Keratinocyte (primary cell): ENCODE measurements around the gene PUS1. TPM values are rescaled to one million over a fixed set of nuclear protein-coding genes. Genes with fewer than 3 reads are reported as not detected.

ENCODE experiments used
- DNase-seq: peaks from one replicate; pipeline ENCODE4 v3.0.0-alpha.2; 2011; ENCODE audit warnings: low read depth, missing footprints, low spot score
- FAIRE-seq: peaks from 2 replicates; lab custom pipeline; 2011; peaks lifted over from hg19 to GRCh38; lab: Jason Lieb, UNC
- H2AFZ ChIP-seq: 2 replicates; pipeline ENCODE4 v1.6.0; 2012; ENCODE audit warnings: low read length, control low read depth, inconsistent platforms; ENCODE audit not compliant: control insufficient read depth
- H3K27ac ChIP-seq: 2 replicates; pipeline ENCODE4 v1.5.1; 2011; ENCODE audit warnings: low read length; ENCODE audit not compliant: control insufficient read depth, insufficient read depth
- H3K27me3 ChIP-seq: 3 replicates; pipeline ENCODE4 v1.6.0; 2011; ENCODE audit warnings: low read length; ENCODE audit not compliant: control insufficient read depth, insufficient read depth; ENCODE audit errors: extremely low read depth
- H3K36me3 ChIP-seq, 2 experiments: 2 replicates in 1 of 2; 3 replicates in 1 of 2; pipeline ENCODE4 v1.5.1; 2011; ENCODE audit warnings: low read length in 2 of 2, mild to moderate bottlenecking in 1 of 2; ENCODE audit not compliant: control insufficient read depth in 2 of 2, insufficient read depth in 2 of 2; ENCODE audit errors: extremely low read depth in 1 of 2
- H3K4me1 ChIP-seq: 3 replicates; pipeline ENCODE4 v1.5.1; 2011; ENCODE audit warnings: low read length; ENCODE audit not compliant: control insufficient read depth, insufficient read depth; ENCODE audit errors: extremely low read depth
- H3K4me2 ChIP-seq: 3 replicates; pipeline ENCODE4 v1.6.0; 2011; ENCODE audit warnings: low read depth, low read length; ENCODE audit not compliant: control insufficient read depth, insufficient read depth; ENCODE audit errors: extremely low read depth
- H3K4me3 ChIP-seq, 3 experiments: fragments of 200-600 bp in 1 of 3; sonication (generic) in 1 of 3; 2 replicates in 2 of 3; 3 replicates in 1 of 3; pipeline ENCODE4 v1.5.1; 2011 to 2016; ENCODE audit warnings: low read length in 3 of 3, mild to moderate bottlenecking in 3 of 3, control low read depth in 2 of 3, inconsistent platforms in 1 of 3, low read depth in 1 of 3, mixed read lengths in 1 of 3, mixed run types in 1 of 3, moderate library complexity in 1 of 3; ENCODE audit not compliant: control insufficient read depth in 2 of 3, insufficient read depth in 2 of 3; ENCODE audit errors: extremely low read depth in 1 of 3
- H3K79me2 ChIP-seq: 2 replicates; pipeline ENCODE4 v1.6.0; 2012; ENCODE audit warnings: low read length; ENCODE audit not compliant: control insufficient read depth, insufficient read depth
- H3K9ac ChIP-seq: 3 replicates; pipeline ENCODE4 v1.6.0; 2011; ENCODE audit warnings: low read length; ENCODE audit not compliant: control insufficient read depth, insufficient read depth; ENCODE audit errors: extremely low read depth
- H3K9me1 ChIP-seq: 3 replicates; pipeline ENCODE4 v1.6.0; 2011; ENCODE audit warnings: low read length; ENCODE audit not compliant: control insufficient read depth, insufficient read depth; ENCODE audit errors: extremely low read depth
- H3K9me3 ChIP-seq: 2 replicates; pipeline ENCODE4 v1.5.1; 2012; ENCODE audit warnings: low read depth, low read length; ENCODE audit not compliant: control insufficient read depth
- H4K20me1 ChIP-seq: 3 replicates; pipeline ENCODE4 v1.6.0; 2011; ENCODE audit warnings: low read length; ENCODE audit not compliant: control insufficient read depth, insufficient read depth; ENCODE audit errors: extremely low read depth
- EZH2 ChIP-seq: IDR thresholded peaks from one replicate; pipeline ENCODE4 v1.6.1; 2012; ENCODE audit warnings: inconsistent platforms, mild to moderate bottlenecking, low read length, moderate library complexity
- dilution Hi-C: fragments of 300-500 bp; cut with MboI; formaldehyde crosslinking; loops from one replicate; pipeline ENCODE4 v1.7.0; 2020; ENCODE audit warnings: low sequenced_read_pairs; ENCODE audit not compliant: extremely low pct_ligation_motif_present
- polyA plus RNA-seq, 5 experiments: library from polyadenylated mRNA; depleted of rRNA in 3 of 5; stranded (reverse) in 3 of 5; stranded (forward) in 1 of 5; unstranded in 1 of 5; fragments of >200 nt; gene quantifications; 1 replicate in 1 of 5; 2 replicates in 3 of 5; 3 replicates in 1 of 5; pipeline versions ENCODE4 v1.2.1 to v1.2.3, GENCODE V29; 2011 to 2012; ENCODE audit warnings: missing spikeins in 2 of 5, low read depth in 1 of 5, low replicate concordance in 1 of 5
- TF ChIP-seq, protein P1 (sequence below), 3 experiments: IDR thresholded peaks in 1 of 3; conservative IDR thresholded peaks in 1 of 3; optimal IDR thresholded peaks in 1 of 3; 2 replicates in 2 of 3; 3 replicates in 1 of 3; pipeline versions ENCODE3 to v1.5.1; 2011; ENCODE audit warnings: low read length in 3 of 3, mild to moderate bottlenecking in 3 of 3, moderate library complexity in 2 of 3, control low read depth in 1 of 3, inconsistent platforms in 1 of 3; ENCODE audit not compliant: insufficient read depth in 2 of 3; ENCODE audit errors: extremely low read depth in 1 of 3

Gene PUS1
- polyA plus RNA-seq, 1 donor (not counting 4 experiments of a cell fraction or from before 2014, with no cell fraction given) = 25.8 TPM

DNA sequence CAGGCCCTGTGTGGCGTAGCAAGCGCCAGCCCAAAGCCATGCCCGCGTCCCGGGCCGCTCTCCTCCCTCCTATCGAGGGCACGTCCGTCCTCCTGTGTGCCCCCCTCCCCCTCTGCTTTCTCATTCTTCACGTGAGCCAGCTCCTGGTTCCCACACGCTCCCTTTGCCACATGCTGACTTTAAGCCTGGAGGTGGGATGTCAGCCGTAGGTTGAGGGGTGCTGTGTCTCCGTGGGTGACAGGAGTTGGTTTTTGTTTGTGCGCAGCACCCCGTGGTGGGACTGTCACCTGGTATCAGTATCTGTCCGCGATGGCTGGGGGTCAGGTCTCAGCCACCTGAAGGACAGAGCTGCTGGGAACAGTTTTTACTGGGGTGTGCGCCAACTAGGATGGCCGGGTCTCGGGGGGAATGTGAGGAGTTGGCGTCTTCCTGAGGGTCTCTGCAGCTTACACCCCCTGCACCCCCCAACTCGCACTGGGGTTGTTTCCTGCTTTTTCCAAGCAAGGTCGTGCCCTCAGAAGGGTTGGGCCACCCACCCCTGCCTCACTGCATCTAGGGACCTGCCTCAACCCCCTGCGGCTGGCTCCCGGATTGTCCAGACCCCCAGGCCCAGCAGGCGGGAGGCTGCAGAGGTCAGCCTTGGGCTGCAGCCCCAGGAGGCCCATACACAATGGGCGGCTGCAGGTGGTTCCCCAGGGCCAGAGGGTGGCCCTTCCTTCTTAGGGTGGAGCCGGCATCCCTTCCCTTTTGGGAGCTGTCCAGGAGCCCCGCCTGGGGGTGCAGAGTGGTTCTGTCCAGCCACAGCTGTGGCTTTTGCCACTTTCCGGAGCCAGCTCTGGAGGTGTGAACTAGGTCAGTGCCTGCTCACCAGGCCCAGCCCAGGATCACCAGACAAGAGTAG is 27.4 kb upstream of the PUS1 start:
- peaks cover 11% of the 10 kb centered on the region for H3K4me1 ChIP-seq
- TF ChIP-seq EZH2 = no peak
- TF ChIP-seq, protein P1, sequence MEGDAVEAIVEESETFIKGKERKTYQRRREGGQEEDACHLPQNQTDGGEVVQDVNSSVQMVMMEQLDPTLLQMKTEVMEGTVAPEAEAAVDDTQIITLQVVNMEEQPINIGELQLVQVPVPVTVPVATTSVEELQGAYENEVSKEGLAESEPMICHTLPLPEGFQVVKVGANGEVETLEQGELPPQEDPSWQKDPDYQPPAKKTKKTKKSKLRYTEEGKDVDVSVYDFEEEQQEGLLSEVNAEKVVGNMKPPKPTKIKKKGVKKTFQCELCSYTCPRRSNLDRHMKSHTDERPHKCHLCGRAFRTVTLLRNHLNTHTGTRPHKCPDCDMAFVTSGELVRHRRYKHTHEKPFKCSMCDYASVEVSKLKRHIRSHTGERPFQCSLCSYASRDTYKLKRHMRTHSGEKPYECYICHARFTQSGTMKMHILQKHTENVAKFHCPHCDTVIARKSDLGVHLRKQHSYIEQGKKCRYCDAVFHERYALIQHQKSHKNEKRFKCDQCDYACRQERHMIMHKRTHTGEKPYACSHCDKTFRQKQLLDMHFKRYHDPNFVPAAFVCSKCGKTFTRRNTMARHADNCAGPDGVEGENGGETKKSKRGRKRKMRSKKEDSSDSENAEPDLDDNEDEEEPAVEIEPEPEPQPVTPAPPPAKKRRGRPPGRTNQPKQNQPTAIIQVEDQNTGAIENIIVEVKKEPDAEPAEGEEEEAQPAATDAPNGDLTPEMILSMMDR (optimal IDR thresholded peaks at IDR 0.05 in 1 of 3, IDR thresholded peaks at IDR 0.05 in 1 of 3, conservative IDR thresholded peaks at IDR 0.05 in 1 of 3; ENCODE audit: extremely low read depth in 1 of 3, insufficient read depth in 2 of 3, low read length in 3 of 3) = no peak
- dilution Hi-C loops = no loop called here
- DNase-seq (no peak), FAIRE-seq (no peak)
- no peaks in the 10 kb centered on the region for H3K27me3 ChIP-seq
- no peak overlapping the region for H3K4me3 ChIP-seq
- no peaks in the 10 kb centered on the region for H3K36me3 ChIP-seq
- H3K9me3 ChIP-seq = no peaks in the 10 kb centered on the region
- H4K20me1 ChIP-seq = no peaks in the 10 kb centered on the region
- H3K27ac ChIP-seq = no peak overlapping the region
- H3K79me2 ChIP-seq = no peaks in the 10 kb centered on the region
- H3K9me1 ChIP-seq = no peaks in the 10 kb centered on the region
- no peak overlapping the region for H3K9ac ChIP-seq
- H3K4me2 ChIP-seq = no peak overlapping the region
- H2AFZ ChIP-seq = no peak overlapping the region

DNA sequence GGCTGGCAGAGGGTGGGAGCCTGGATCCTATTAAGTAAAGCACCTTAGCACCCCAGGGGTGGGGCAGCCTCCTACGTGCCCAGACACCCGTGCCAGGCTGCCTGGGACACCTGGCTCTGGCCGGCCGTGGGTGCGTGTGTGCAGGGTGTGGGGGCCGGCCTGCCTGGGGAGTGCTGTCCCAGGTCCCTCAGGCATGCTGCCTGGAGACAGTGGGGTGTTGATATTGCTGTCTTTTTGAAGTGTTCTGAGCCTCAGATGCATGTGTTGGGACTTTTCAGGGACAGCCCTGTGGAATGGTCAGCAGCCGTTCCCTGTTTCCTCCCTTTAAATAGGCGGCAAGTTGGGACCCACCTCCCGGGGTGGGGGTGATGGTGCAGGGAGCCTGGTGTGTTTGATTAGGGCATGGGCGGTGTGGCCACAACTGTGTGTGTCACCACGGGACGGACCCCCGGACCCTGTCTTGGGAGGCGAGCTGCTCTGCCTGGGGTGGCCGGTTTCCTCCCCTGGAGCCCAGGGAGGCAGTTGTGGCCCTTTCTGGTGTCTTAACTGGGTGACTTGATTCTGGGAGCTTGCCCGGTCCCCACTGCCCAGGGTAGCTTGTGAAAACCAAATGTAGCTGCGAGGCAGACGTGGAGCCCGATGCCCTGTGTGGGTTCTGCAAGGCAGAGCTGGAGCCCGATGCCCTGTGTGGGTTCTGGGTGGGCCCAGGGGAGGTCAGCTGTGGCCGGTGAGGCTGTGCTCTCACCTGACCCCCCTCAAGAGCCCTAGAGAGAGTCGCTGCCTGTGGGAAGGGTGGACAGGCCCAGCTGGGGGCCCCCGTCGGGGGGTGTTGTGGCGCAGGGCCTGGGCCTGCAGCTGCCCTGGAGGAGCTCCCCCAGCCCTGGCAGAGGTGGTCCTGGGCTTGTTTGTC is 26.5 kb upstream of the PUS1 start:
- Histone ChIP-seq H3K9me3 (no peaks in the 10 kb centered on the region), H3K27ac (no peak overlapping the region), H3K9me1 (no peaks in the 10 kb centered on the region), H3K9ac (no peak overlapping the region), H3K4me1 (peaks cover 9% of the 10 kb centered on the region), H2AFZ (no peak overlapping the region), H3K36me3 (peaks cover 0 to 3% of the 10 kb centered on the region in 2 experiments), H3K4me2 (no peak overlapping the region), H4K20me1 (no peaks in the 10 kb centered on the region), H3K79me2 (no peaks in the 10 kb centered on the region), H3K4me3 (no peak overlapping the region), H3K27me3 (no peaks in the 10 kb centered on the region)
- TF ChIP-seq EZH2 = no peak
- TF ChIP-seq, protein P1 (optimal IDR thresholded peaks at IDR 0.05 in 1 of 3, IDR thresholded peaks at IDR 0.05 in 1 of 3, conservative IDR thresholded peaks at IDR 0.05 in 1 of 3; ENCODE audit: extremely low read depth in 1 of 3, insufficient read depth in 2 of 3, low read length in 3 of 3) = no peak
- no peak for FAIRE-seq
- dilution Hi-C loops = no loop called here
- DNase-seq = no peak
